Activated CD8-positive, alpha-beta memory T cell treated with anti-CD3 and anti-CD28 coated beads for 4 hours (primary cell): ENCODE measurements around the gene CFAP61.
"Not testable (repeated sequence)": the region's sequence is repeated elsewhere in the genome, so short reads cannot be mapped to it uniquely, and the experiment has no call there.

Experiments used
- DNase-seq, 2 donors: peaks; one replicate each; pipeline ENCODE4 v3.0.0-alpha.2; 2020; ENCODE audit warnings: low read depth in 2 of 2

CFAP61 gene

DNA sequence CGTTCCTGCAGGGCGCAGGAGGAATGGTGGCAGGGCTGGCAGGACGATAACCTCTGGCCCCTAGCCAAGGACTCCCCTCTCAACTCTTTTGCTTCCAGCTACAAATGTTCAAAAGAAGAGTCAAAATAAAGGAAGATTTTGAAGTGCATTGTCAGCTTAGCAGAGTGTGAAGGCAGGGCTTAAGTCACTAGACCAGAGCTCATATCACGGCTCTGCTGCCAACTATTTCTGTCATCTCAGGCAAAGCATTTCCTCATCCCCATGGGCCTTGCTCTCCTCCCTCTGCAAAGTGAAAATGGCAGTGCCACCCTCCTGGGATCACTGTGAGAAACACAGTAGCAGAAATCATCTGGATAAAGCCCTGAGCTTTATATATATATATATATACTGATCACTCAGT lies 36.7 kb downstream of the CFAP61 start:
- no peak for DNase-seq

DNA sequence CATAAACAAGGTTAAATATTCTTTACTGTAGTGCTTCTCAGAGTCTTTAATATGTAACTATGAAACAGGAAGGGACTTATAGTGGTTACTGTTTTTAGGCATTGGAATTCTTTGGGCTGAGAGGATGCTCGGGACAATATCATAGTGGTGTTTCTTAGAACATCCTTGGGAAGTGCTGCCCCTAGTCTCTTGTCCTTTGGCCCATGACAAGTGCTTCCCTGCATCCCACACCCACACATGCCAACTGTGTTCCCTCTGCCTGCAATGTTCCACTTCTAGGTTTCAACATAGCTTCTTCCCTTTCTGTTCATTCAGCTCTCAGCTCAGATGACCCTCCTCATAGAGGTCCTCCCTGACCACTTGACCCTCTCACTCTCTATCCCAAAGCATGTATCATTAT lies 37.6 kb downstream of the CFAP61 start:
- no peak for DNase-seq

DNA sequence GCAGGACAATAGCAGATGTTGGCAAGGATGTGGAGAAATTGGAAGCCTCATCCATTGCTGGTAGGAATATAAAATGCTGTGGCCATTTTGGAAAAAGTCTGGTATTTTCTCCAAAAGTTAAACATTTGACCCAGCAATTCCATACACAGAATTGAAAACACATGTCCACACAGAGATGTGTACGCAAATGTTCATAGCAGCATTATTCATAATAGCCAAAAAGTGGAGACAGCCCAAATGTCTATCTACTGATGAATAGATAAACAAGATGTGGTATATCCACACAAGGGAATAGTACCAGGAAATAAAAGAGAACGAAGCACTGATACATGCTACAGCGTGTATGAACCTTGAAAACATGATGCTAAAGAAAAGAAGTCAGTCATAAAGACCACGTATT lies 40.5 kb downstream of the CFAP61 start:
- no peak for DNase-seq

DNA sequence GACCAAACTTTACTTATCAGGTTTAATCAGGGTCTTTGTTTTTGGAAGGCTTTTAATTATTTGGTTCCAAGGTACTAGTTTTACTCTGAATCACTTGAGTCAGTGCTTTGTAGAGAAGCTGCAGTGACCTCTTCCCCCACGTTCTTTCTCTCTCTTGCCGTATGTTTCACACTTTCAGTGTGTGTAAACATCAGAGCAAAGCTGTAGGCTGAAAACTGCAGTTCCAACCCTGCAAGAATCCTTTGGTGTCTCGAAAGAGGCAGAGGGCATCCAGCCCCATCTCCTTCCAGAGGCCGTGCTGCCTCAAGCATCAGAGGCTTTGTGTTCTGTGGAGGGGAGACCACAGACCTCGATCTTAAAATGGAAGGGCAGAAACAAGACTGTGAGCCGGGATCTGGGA lies 42.1 kb downstream of the CFAP61 start:
- DNase-seq: no peak

DNA sequence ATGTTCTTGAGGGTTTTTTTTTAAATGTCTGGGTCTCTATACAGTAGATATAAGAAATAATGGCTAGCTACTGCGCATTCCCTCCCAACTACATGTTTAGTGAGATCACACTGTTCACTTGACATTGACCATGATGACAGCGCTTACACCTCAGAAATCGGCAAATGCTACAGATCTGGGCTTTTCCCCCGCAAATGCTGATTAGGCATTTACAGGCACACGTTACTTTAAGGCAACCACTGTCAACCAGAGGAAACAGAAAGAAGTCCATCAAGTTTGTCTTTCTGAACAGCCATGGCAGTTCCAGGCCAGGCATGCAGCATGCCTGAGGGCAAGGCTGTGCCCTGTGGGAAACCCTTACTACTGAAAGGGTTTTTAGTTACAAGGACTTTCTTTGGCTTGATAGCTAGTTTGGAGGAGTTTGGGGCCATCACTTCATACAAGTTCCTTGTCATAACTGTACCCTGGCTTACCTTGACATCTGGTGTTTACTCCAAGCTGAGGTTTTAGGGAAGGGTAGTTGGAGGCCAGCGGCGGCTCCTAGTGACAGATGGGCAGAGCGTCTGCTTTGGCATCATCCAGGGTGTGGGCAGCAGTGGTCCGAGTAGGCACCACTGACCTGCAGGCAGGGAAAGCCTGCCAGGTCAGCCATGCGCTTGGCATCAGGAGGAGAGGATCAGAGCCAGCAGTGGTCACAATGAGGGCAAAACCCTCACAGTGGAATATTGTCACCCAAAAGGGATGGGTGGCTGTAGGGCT lies 43.0 kb downstream of the CFAP61 start:
- no peak for DNase-seq

DNA sequence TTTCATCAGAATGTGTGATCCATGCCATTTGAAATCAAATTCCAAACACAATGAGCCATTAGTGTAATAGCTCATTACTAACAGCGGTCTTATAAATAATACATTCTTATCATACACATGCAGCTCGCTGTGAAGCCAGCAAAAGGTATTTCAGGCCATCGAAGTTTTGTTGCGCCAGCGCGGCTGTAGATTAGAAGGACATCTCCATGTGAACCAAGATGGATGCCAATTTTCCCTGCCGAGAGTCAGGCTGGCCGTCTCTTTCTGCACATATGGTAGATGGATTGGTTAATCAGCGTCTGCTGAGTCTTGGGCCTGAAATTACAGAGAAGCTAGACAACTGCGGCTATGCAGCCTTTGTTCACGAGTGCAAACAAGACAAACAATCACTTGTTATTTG lies 44.1 kb downstream of the CFAP61 start:
- no peak for DNase-seq

DNA sequence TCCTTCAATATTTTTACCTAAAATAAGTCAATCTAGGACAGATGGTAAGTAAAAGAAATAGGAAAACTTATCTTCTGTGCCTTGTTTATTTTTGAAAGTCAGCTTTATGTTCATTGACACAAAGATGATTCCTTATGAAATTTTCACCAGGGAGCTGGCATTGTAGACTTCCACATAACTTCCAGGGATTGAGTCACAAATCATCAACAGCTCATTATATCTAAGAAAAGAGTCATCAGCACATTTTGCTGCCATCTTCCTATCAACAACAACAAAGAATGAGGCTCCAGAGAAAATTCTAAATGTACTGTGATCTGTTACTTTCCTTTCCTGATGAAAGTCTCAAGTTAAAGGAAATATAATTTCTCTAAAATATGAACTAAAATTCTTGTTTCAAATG lies 48.5 kb downstream of the CFAP61 start:
- no peak for DNase-seq

DNA sequence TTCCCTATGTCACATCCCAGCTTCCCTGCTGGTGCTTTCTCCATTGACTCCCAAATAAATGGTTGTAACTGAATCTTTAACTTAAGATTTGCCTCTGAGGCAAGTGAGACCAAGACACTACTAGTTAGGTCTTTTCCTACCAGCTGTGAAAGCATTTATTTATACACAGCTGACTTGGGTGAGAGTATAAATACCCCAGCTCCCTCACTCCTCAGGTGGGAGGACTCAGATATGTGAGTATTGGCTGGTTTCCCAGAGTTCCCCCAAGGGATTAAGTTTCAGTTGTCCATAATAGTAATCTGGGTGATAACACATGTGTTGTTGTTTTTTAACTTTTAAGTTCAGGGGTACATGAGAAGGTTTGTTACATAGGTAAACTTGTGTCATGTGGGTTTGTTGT lies 49.8 kb downstream of the CFAP61 start:
- DNase-seq: no peak

DNA sequence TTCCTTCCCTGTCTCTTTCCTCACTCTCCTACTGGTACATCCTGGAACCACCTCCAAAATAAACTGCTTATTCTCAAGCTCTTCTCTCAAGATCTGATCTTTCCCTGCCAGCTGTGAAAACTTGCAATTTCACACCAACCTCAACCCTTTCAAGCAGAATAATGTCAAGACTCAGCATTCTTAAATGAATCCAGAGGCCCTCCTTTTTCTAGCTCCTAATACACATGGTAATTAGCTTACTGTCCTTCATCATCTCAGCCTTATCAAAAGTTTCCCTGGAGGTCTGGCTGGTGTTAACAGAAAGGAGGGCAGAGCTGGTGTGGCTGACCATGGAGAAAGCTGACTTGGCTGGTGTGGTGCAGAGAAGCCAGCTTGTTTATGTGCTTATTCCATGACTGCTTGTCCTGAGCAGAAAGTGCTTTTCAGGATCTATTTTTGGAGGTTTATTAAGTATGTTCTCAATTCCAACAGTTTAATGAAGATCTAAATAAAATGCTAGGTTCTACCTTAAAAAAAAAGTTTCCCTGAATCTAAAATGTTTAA lies 50.5 kb downstream of the CFAP61 start:
- no peak for DNase-seq

DNA sequence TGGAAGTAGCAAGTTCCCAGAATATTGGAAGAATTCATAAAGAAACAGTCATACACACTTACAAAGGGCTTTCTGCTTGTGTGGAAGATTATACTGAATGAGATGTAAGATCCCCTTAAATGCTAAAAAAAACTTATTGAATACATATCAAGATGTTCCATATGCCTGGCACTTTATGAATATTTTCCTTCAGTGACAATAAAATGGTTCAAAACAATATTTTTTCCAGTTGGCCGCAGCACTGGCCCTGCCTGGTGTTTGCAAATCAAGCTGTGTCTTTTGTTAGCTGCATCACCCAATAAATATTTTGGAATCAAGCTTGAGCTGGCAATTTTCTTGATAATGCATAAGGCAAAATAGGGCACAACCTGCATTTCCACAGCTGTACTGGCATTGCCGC lies 51.2 kb downstream of the CFAP61 start:
- DNase-seq: no peak

DNA sequence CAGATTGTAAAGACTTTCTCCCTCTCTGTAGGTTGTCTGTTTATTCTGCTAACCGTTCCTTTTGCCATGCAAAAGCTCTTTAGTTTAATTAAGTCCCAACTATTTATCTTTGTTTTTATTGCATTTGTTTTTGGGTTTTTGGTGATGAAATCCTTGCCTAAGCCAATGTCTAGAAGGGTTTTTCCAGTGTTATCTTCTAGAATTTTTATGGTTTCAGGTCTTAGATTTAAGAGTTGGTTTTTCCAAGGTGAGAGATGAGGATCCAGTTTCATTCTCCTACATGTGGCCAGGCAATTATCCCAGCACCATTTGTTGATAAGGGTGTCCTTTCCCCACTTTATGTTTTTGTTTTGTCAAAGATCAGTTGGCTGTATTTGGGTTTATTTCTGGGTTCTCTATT lies 70.9 kb downstream of the CFAP61 start:
- DNase-seq: not testable (repeated sequence)

DNA sequence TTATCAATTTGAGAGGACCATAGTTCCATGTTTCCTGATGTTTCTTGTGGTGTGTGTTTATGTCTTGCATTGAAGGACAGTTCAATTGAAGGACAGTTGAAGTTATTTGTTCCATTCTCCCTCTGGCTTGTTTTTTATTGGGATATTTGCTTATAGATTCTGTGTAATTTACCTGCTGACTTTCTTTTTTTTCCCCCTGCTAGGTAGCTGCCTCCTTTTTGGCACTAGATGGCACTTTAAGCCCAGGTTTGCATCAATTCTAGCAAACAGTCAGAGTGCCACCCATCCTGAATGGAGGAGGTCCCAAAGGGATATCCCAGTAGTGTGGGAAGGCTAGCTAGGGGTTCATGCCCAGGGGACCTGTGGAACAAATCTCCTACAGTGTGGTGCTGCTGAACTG lies 78.1 kb downstream of the CFAP61 start:
- DNase-seq: no peak

DNA sequence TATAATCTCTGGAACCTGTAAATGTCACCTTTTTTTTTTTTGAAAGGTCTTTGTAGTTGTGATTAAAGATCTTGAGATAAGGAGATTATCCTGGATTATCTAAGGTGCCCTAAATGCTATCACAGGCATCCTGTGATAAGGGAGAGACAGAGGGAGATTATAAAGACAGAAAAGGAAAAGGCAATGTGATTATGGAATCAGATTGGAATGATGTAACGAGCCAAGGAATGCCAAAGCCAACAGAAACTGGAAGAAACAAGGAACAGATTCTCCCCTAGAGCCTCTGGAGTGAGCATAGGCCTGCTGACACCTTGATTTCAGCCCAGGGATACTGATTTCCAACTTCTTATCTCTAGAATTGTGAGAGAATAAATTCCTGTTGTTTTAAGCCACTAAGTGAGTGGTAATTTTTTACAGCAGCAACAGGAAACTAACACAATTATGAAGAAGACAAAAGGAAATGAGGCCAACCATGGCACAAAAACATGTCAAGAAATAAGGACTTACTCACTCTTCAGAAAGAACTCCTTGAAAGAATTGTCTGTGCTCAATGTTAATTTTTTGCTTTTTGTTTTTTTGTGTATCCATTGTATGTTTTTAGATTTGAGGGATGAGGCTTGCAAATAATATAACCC lies 82.7 kb downstream of the CFAP61 start:
- no peak for DNase-seq

DNA sequence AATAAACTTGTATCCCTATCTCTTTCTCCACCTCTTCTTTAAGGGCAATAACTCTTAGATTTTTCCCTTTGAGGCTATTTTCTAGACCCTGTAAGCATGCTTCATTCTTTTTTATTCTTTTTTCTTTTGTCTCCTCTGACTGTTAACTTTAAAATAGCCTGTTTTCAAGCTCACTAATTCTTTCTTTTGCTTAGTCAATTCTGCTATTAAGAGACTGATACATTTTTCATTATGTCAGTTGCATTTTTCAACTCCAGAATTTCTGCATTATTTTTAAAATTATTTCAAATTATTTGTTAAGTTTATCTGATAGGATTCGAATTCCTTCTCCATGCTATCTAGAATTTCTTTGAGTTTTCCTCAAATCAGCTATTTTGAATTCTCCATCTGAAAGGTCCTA lies 84.0 kb downstream of the CFAP61 start:
- DNase-seq: no peak

DNA sequence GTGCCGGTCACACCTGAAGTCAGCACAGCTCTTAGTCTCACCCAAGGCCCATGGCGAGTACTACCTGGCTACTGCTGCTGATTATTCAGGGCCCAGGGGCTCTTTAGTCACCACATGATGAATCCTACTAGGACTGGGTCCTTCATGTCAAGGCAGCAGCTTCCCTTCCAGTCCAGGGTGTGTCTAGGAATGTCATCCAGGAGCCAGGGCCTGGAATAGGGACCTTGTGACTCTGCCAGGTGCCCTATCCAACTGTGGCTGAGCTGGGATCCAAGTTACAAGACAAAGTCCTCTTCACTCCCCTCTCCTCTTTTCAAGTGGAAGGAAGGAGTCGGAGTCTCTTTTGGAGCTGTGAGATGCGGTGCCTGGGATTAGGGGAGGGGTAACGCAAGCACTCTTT lies 85.5 kb downstream of the CFAP61 start:
- DNase-seq: no peak

DNA sequence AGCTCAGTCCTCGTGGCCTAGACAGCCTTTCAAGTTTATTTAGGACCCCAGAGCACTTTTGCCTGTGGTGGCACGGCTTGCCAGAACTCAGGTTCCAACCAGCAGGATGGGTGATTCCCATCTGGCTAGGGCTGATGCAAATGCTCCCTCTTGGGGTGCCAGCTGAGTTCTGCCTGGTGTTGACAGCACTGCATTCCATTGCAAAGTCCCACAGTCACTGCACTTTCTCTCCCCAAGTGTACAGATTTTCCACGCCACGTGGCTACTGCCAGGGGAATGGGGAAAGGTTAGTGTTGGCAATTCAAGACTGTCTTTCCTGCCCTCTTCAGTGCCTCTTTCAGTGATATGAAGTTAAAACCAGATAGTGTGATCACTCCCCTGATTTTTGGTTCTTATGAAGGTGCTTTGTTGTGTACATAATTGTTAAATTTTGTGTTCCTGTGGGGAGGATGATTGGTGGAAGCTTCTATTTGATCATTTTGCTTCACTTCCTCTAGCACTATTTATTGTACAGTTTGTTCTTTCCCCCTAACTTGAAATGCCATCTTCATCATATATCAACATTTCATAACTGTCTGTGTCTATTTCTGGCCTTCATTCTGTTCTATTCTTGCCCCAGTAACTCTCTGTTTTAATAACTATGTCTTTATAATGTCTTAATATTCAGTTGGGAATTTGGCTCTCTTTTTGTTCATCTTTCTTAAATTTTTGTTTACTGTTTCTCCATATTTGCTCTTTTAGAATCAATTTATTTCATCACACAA lies 86.2 kb downstream of the CFAP61 start:
- no peak for DNase-seq

DNA sequence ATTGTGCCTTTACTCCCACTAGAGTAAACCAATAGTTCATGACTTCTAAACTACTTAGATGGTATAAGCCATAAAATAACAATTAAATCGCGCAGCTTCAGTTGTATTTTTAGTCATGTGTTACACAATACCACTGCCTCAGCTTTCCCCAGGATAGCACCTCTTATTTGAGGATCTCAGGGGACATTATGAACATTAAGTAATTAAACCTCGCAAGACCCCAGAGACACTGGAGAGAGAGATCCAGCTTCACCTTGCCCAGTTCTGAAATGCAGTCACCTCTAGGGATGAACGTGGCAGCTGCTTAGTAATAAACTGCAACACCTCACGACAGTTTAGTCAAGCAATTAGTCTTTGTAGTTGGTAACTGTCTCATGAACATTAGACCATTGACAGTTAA lies 87.1 kb downstream of the CFAP61 start:
- DNase-seq: no peak

DNA sequence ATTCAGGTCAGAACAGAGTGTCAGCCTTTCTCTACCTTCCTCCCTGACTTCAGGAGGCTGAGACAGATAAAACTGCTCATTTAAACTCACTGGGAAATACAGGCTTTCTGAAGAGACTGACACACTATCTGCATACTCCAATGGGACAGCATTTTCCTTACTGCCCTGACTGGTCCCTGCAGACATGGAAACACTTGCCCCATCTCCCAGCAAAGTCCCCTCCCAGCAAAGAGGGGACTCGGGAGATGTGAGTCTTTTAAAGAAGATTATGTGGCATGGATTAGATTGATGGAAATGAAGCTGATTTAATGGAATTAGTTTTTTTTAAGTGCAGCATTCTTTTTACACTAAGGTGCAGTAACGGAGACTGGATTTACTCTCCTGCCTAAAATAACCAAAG lies 90.8 kb downstream of the CFAP61 start:
- DNase-seq: no peak

DNA sequence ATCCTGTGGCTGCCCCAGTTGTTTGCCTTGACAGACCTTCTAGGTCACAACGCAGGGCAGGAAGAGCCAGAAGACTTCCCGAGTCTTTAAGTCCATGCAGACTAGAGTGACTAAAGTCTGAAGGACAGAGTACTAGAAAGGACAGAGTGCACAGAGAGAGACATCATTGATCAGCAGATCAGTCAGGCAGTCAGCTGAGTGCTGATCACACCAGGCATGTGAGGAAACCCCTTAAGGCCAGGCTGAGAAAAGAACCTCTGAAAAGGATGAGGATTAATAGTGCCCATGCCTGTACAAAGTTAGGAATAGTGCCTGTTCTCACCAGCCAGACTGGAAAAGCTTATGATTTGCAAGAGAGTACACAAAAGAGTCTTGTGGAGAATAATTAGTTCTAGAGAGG lies 91.3 kb downstream of the CFAP61 start:
- no peak for DNase-seq

DNA sequence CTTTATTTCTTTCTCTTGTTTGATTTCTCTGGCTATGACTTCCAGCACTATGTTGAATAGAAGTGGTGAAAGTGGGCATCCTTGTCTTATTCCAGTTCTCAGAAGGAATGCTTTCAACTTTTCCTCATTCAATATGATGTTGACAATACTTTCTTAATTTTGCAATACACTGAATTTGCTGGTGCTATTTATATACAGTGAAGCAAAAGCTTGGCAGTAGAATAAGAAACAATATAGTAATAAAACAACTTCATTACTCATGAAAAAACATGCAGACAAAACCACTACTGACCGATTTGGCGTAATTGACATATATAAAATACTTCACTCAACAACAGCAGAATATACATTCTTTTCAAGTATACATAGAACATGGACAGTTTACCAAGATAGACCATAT lies 96.4 kb downstream of the CFAP61 start:
- no peak for DNase-seq

DNA sequence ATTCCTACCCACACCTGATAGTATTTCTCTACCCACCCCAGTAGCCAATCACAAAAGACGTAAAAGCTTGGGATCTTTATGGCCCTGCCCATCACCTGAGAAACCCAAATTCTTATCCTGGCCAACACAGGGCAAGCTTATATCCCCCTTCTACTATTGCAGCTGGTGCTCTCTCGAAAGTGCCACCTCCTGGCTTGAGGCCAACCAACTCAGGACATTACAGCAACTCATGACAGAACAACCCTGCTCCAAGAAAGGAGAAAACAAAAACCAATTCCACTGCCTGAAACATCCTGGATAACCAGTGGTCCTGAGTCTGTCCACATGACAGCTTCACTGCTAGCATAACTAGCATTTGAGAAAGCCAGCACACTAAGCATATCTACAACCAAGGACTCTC lies 97.9 kb downstream of the CFAP61 start:
- DNase-seq: no peak

DNA sequence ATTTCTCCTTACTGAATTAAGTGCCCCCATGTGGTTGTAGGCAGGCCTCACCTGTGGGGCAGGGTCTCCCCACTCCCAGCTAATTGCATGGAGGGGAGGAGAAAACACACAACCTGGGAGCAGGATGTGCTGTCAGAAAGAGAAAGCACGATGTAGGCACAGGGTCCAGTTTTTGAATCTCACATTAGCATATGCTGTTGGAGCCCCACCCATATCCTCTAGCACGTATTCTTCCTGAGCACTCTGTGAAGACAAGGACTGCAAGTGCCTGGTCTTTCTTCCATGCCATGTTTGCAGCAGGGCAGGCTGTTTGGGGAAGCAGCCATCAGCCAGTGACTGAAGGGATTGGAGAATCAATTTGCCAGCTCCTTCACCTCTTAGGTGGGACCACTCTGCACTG lies 108.2 kb downstream of the CFAP61 start:
- DNase-seq: no peak

DNA sequence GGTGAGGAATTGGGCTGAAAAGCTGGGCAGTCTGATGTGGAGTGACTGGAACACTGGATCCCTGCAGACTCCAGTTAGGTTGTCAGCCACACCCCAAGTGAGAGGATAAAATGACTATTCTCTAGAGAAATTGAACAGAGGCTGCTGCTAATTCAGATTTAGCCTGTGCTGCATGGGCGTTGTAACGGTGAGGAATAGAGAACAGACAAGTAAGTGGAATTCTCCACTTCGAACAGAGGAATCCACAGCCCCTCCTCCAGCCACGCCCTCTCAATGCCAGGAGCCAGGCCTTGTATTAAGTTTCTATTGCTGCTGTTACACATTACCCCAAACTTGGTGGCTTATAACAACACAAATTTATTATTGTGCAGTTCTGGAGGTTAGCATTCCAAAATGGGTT lies 109.3 kb downstream of the CFAP61 start:
- no peak for DNase-seq
